ENCODE results near the gene C16orf54.
"Not testable (repeated sequence)": the region's sequence is repeated elsewhere in the genome, so short reads cannot be mapped to it uniquely, and the experiment has no call there.

DNA sequence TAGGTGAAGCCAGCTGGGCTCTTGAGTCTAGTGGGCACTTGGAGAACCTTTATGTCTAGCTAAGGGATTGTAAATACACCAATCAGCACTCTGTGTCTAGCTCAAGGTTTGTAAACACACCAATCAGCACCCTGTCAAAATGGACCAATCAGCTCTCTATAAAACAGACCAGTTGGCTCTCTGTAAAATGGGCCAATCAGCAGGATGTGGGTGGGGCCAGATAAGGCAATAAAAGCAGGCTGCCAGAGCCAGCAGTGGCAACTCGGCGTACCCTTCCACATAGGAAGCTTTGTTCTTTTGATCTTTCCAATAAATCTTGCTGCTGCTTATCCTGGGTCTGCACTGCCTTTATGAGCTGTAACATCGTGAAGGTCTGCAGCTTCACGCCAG, 3.0 kb upstream of the C16orf54 start:
- TF ChIP-seq, protein P1, sequence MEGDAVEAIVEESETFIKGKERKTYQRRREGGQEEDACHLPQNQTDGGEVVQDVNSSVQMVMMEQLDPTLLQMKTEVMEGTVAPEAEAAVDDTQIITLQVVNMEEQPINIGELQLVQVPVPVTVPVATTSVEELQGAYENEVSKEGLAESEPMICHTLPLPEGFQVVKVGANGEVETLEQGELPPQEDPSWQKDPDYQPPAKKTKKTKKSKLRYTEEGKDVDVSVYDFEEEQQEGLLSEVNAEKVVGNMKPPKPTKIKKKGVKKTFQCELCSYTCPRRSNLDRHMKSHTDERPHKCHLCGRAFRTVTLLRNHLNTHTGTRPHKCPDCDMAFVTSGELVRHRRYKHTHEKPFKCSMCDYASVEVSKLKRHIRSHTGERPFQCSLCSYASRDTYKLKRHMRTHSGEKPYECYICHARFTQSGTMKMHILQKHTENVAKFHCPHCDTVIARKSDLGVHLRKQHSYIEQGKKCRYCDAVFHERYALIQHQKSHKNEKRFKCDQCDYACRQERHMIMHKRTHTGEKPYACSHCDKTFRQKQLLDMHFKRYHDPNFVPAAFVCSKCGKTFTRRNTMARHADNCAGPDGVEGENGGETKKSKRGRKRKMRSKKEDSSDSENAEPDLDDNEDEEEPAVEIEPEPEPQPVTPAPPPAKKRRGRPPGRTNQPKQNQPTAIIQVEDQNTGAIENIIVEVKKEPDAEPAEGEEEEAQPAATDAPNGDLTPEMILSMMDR (IDR thresholded peaks at IDR 0.05): not testable (repeated sequence)
- TF ChIP-seq POLR2A (IDR thresholded peaks at IDR 0.05): not testable (repeated sequence)
